ENCODE measurements around the gene TNPO3.

Gene TNPO3

DNA sequence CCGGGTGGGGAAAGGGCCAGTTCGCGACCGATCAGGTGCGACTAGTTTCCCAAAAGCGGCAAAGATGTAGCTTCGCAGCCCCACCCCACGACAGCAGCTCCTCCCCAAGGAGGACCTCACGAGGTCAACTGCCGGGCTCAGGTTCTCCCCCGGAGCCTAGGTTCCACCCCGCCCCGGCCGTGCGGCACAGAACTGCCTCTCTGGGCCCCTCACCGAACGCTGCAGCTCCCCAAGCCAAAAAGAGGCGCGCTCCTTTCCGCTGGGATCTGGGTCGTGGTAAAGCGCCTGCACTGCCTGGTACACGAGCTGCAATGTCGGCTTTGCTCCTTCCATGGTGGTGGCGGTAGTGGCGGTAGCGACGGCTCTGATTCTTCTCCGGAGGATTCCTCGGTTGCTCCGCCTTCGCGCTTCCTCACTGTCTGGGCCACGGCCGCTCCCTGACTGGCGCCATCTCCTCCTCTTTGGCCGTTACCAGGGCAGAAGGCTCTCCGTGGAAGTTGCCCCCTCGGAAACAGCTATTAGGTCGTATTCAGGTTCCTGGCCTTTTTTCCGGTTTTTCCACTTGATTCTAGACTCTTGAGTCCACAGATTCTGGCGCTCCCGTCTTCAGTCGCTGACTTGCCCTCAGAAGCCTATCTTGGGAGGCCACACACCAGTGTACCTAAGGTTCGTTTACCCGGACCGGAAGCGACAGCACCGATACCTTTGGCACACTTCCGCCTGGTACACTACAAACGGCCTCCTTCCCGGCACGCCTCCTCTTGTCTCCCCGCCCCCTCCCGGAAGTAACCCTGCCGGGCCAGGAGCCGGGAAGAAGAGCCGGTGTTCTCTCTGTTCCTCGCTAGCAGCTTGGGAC, at the start of gene TNPO3:
Gene TNPO3 (minus strand): TSS at position 674 of the 856 bp plus-strand sequence. CDS start 341 bp downstream, at position 333.
- DNase-seq (ENCODE audit: low read depth): peak; percentile 87
- peak within 1 kb of the TSS; percentile 92 for H3K4me3 ChIP-seq (ENCODE audit: low read depth, low read length)
- TF ChIP-seq, protein P1, sequence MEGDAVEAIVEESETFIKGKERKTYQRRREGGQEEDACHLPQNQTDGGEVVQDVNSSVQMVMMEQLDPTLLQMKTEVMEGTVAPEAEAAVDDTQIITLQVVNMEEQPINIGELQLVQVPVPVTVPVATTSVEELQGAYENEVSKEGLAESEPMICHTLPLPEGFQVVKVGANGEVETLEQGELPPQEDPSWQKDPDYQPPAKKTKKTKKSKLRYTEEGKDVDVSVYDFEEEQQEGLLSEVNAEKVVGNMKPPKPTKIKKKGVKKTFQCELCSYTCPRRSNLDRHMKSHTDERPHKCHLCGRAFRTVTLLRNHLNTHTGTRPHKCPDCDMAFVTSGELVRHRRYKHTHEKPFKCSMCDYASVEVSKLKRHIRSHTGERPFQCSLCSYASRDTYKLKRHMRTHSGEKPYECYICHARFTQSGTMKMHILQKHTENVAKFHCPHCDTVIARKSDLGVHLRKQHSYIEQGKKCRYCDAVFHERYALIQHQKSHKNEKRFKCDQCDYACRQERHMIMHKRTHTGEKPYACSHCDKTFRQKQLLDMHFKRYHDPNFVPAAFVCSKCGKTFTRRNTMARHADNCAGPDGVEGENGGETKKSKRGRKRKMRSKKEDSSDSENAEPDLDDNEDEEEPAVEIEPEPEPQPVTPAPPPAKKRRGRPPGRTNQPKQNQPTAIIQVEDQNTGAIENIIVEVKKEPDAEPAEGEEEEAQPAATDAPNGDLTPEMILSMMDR (IDR thresholded peaks at IDR 0.05; ENCODE audit: control insufficient read depth, extremely low read depth, insufficient read depth): no peak

DNA sequence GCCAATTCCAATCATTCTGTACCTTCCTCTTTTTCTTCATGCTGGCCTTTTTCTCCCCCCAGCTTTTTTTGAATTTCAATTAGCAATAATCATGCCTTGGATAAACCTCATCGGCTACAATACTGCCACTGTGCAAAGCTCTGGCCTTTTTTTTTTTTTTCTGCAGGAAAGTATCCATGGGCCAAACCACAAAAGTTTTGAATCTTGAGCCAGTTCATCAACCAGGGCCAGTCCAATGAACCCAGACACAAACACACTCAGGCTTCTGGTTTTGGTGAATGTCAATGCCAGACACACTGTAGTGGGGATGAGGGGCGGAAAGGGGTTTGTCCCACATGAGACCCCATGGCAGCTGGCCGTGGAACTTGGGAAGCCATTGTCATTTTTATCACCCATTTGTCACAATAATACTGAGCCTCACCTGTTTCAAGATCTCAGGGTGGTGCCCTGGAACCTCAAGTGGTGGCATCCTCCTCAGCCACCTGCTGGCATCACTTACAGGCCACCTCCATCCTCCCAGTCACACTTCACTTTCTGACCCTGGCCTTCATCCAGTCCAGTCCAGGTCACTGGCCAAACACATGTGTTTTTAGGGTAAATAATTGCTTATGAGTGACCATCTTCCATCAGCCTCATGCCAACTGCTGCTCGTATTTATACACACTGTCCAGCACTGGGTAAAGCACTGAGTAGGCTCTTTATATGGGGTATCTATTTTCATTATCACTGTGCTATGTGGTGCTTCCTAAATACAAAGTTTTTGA, 48.8 kb upstream of the TNPO3 start:
- TF ChIP-seq, protein P1 (IDR thresholded peaks at IDR 0.05; ENCODE audit: control insufficient read depth, extremely low read depth, insufficient read depth): no peak
- DNase-seq (ENCODE audit: low read depth): no peak
- H3K4me3 ChIP-seq (ENCODE audit: low read depth, low read length): no peak overlapping the region

DNA sequence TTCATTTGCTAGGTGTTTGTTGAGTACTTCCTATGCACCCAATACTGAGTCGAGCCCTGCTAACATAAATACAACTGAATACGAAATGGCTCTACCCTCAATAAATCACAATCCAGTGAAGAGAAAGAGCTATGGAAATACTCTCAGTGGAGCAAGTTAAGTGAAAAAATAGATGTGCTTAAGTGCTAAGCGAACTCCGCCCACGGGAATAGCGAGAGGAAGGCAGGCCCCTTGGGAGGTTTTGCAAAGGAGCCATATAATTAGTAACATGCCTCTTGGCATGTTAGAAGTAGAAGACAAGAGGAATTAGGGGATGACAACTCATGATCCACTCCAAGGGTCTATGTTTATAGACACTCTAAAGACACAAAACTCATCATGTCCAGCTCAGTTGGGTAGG, 46.8 kb upstream of the TNPO3 start:
- TF ChIP-seq, protein P1 (IDR thresholded peaks at IDR 0.05; ENCODE audit: control insufficient read depth, extremely low read depth, insufficient read depth): no peak
- DNase-seq (ENCODE audit: low read depth): no peak

DNA sequence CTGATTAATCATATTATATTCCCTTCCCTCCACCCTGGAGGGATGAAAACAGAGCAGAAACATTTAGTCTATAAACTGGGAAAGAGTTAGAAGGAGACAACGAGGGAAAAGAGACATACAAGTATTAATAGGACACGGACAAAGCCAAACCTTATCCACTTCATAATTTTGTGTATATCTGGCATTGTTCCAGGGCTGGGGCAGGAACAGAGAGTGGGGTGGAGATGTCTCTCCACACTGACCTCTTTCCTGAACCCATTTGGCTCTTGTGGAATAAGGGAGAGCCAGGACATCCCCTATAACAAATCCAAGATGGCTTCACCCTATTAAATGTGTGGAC, 45.9 kb upstream of the TNPO3 start:
- TF ChIP-seq, protein P1 (IDR thresholded peaks at IDR 0.05; ENCODE audit: control insufficient read depth, extremely low read depth, insufficient read depth): no peak
- no peak overlapping the region for H3K4me3 ChIP-seq (ENCODE audit: low read depth, low read length)
- no peak for DNase-seq (ENCODE audit: low read depth)

More for the DNA sequence above, 46.8 kb upstream of the TNPO3 start:
- H3K4me3 ChIP-seq (ENCODE audit: low read depth, low read length): no peak overlapping the region

DNA sequence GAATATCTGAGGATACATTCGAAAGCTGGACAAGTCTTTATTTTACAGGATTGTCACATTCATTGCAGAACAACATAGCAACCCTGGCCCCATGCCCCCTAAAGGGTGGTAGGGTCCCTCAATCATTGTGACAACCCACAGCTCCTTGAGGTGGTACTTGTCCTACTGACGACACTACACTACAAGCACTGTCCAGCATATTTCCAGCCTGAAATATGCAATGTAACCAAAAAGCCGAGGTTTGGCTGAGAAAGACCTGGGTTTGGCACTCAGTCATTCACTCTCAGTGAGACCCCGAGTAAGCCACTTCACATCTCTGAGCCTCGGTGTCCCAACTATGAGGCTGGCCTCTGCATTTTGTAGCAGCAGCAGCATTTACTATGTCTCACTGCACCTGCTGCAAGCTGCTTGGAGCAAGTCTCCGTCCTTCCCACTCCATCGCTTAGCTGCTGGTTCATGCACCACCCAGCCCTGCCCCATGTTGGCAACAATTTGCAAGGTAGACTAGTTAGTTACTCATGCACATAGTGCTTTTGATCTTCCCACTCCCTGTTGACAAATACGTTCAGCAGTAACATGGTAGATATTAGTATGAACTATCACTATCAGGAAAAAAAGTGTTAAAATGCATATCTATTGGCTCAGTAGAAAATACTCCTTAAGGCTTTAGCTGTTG, 43.6 kb upstream of the TNPO3 start:
- TF ChIP-seq, protein P1 (IDR thresholded peaks at IDR 0.05; ENCODE audit: control insufficient read depth, extremely low read depth, insufficient read depth): no peak
- DNase-seq (ENCODE audit: low read depth): no peak
- no peak overlapping the region for H3K4me3 ChIP-seq (ENCODE audit: low read depth, low read length)

DNA sequence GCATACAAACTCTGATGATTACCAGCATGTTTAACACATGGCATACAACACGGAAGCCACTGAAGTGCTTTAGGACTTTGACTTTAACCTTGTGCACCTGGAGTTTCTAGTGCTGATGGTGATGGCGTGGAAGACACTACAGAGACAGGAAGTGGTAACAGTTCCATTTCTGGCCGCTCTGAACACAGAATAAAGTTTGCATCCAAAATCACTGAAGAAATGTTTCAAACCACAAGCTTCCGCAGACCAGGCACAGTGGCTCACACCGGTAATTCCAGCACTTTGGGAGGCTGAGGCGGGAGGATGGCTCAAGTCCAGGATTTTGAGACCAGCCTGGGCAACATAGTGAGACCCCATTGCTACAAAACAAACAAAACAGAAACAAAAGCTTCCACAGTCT, 40.3 kb upstream of the TNPO3 start:
- TF ChIP-seq, protein P1 (IDR thresholded peaks at IDR 0.05; ENCODE audit: control insufficient read depth, extremely low read depth, insufficient read depth): no peak
- DNase-seq (ENCODE audit: low read depth): no peak
- H3K4me3 ChIP-seq (ENCODE audit: low read depth, low read length): no peak overlapping the region
